ENCODE results near the gene DNM3.

GRCh38 chr1:172293429-172293828, 452.1 kb downstream of the DNM3 start:
- TF ChIP-seq CTCF (conservative IDR thresholded peaks at IDR 0.05 in 1 of 2, IDR thresholded peaks at IDR 0.05 in 1 of 2; ENCODE audit: extremely low read depth in 1 of 2, insufficient read depth in 1 of 2, low read depth in 1 of 2, low read length in 2 of 2) (no peak), EZH2 (IDR thresholded peaks at IDR 0.05; ENCODE audit: borderline replicate concordance, low read length) (no peak)
